Activated CD4-positive, CD25-positive, alpha-beta regulatory T cell treated with anti-CD3 and anti-CD28 coated beads, Interleukin-2, amount 50 U/mL, for 24 hours (primary cell): Measurements from ENCODE around the gene EXOC6B.

ENCODE experiments used
- ATAC-seq, 2 donors: fragments of 150-1000 bp; cut with Tn5 transposase; one replicate each; pipeline ENCODE4 v1.10.0; 2021; ENCODE audit warnings: mild to moderate bottlenecking in 1 of 2, moderate library complexity in 1 of 2

The EXOC6B gene

GRCh38 chr2:72828840-72829507, 3.1 kb upstream of the EXOC6B start:
- ATAC-seq, result no peak

- no peak for ATAC-seq
Observed at GRCh38 chr2:72827966-72828646, 2.3 kb upstream of the EXOC6B start.

- no peak for ATAC-seq
Observed at GRCh38 chr2:72827487-72827886, 1.7 kb upstream of the EXOC6B start.

GRCh38 chr2:72826156-72826477, 284 bp upstream of the EXOC6B start:
- no peak for ATAC-seq

GRCh38 chr2:72824224-72824842, 1.5 kb downstream of the EXOC6B start:
- peak; percentile 47 to 62 for ATAC-seq

GRCh38 chr2:72822794-72823193, 3.0 kb downstream of the EXOC6B start:
- no peak for ATAC-seq

- ATAC-seq, result no peak
Observed at GRCh38 chr2:72821983-72822382, 3.9 kb downstream of the EXOC6B start.

- no peak for ATAC-seq
Observed at GRCh38 chr2:72821118-72821517, 4.7 kb downstream of the EXOC6B start.

GRCh38 chr2:72819501-72819900, 6.3 kb downstream of the EXOC6B start:
- ATAC-seq, result no peak

- no peak for ATAC-seq
Observed at GRCh38 chr2:72815655-72816278, 10.1 kb downstream of the EXOC6B start.

GRCh38 chr2:72813841-72814240, 12.0 kb downstream of the EXOC6B start:
- no peak for ATAC-seq

GRCh38 chr2:72810165-72810564, 15.7 kb downstream of the EXOC6B start:
- no peak for ATAC-seq

GRCh38 chr2:72809095-72809494, 16.7 kb downstream of the EXOC6B start:
- ATAC-seq, result no peak

GRCh38 chr2:72806280-72806945, 19.4 kb downstream of the EXOC6B start:
- ATAC-seq, result no peak

GRCh38 chr2:72803626-72804320, 22.1 kb downstream of the EXOC6B start:
- ATAC-seq, result no peak

- no peak for ATAC-seq
Observed at GRCh38 chr2:72803151-72803550, 22.7 kb downstream of the EXOC6B start.

GRCh38 chr2:72800492-72800891, 25.3 kb downstream of the EXOC6B start:
- ATAC-seq, result no peak

GRCh38 chr2:72797740-72798139, 28.1 kb downstream of the EXOC6B start:
- ATAC-seq, result no peak

- ATAC-seq, result no peak
Observed at GRCh38 chr2:72796766-72797165, 29.1 kb downstream of the EXOC6B start.

GRCh38 chr2:72794572-72794971, 31.3 kb downstream of the EXOC6B start:
- ATAC-seq, result no peak

- ATAC-seq, result peak in 1 of 2 donors; percentile 27
Observed at GRCh38 chr2:72793798-72794440, 31.9 kb downstream of the EXOC6B start.

- no peak for ATAC-seq
Observed at GRCh38 chr2:72789241-72789640, 36.6 kb downstream of the EXOC6B start.
